SKM-1 (cell line): Measurements from ENCODE around the gene MMP24OS.

ENCODE experiments used
- DNase-seq: peaks from one replicate; lab custom pipeline; 2025; ENCODE audit not compliant: unreplicated experiment; lab: John Stamatoyannopoulos, UW

The MMP24OS gene

GRCh38 chr20:35291654-35292503 is 14.0 kb upstream of the MMP24OS start, which contains the start of gene FAM83C:
Gene FAM83C, minus strand, starts transcription at chr20:35292425. Its CDS starts 121 bp downstream, at chr20:35292304.
- DNase-seq, result no peak

GRCh38 chr20:35290887-35291417 is 13.0 kb upstream of the MMP24OS start:
- DNase-seq, result no peak

GRCh38 chr20:35290186-35290886 is 12.4 kb upstream of the MMP24OS start:
- no peak for DNase-seq

GRCh38 chr20:35288325-35289060 is 10.6 kb upstream of the MMP24OS start:
- no peak for DNase-seq

GRCh38 chr20:35287509-35288324 is 9.8 kb upstream of the MMP24OS start:
- no peak for DNase-seq

- DNase-seq, result no peak
Measured at GRCh38 chr20:35286899-35287508, 9.1 kb upstream of the MMP24OS start.

- no peak for DNase-seq
Measured at GRCh38 chr20:35286077-35286898, 8.4 kb upstream of the MMP24OS start.

- DNase-seq, result no peak
Measured at GRCh38 chr20:35285806-35286076, 7.8 kb upstream of the MMP24OS start.

GRCh38 chr20:35284992-35285805 is 7.3 kb upstream of the MMP24OS start:
- no peak for DNase-seq

GRCh38 chr20:35284267-35284991 is 6.5 kb upstream of the MMP24OS start, which contains the start of gene EIF6:
Gene EIF6, minus strand, starts transcription at chr20:35284772. Its CDS starts 285 bp downstream, at chr20:35284487.
- DNase-seq, result peak; percentile 77

GRCh38 chr20:35283441-35284266 is 5.7 kb upstream of the MMP24OS start:
- no peak for DNase-seq

GRCh38 chr20:35281506-35282101 is 3.7 kb upstream of the MMP24OS start:
- no peak for DNase-seq

- DNase-seq, result no peak
Measured at GRCh38 chr20:35280523-35280922, 2.6 kb upstream of the MMP24OS start.

GRCh38 chr20:35279533-35280174 is 1.7 kb upstream of the MMP24OS start:
- DNase-seq, result no peak

GRCh38 chr20:35279040-35279439 is 1.1 kb upstream of the MMP24OS start:
- no peak for DNase-seq

- no peak for DNase-seq
Measured at GRCh38 chr20:35277127-35277526, 795 bp downstream of the MMP24OS start.
